ENCODE results near the gene NXPH4.

- TF ChIP-seq SIN3A (IDR thresholded peaks at IDR 0.05; ENCODE audit: low read depth): no peak
- TF ChIP-seq CTCF (IDR thresholded peaks at IDR 0.05 in 2 of 3, conservative IDR thresholded peaks at IDR 0.05 in 1 of 3; ENCODE audit: borderline replicate concordance in 1 of 3, insufficient read depth in 1 of 3, low read depth in 2 of 3, low read length in 2 of 3): no peak
- no peak for TF ChIP-seq ZFX (IDR thresholded peaks at IDR 0.05)
- no peak for TF ChIP-seq REST (IDR thresholded peaks at IDR 0.05; ENCODE audit: low read depth)
- no peak for TF ChIP-seq CBX3 (IDR thresholded peaks at IDR 0.05; ENCODE audit: low read depth)
- TF ChIP-seq EZH2 (IDR thresholded peaks at IDR 0.05): no peak
- TF ChIP-seq FOSL1 (IDR thresholded peaks at IDR 0.05; ENCODE audit: low read depth): no peak
- no peak for TF ChIP-seq YY1 (IDR thresholded peaks at IDR 0.05; ENCODE audit: extremely low read depth, insufficient replicate concordance, low read depth, low read length)
- no peak for TF ChIP-seq ZBTB33 (IDR thresholded peaks at IDR 0.05; ENCODE audit: extremely low read depth, insufficient replicate concordance, low read length)
- TF ChIP-seq ELF1 (IDR thresholded peaks at IDR 0.05; ENCODE audit: borderline replicate concordance, low read depth): no peak
- no peak for TF ChIP-seq POLR2A (IDR thresholded peaks at IDR 0.05; ENCODE audit: borderline replicate concordance, extremely low read depth, insufficient read depth, insufficient read length)
- TF ChIP-seq RAD21 (IDR thresholded peaks at IDR 0.05; ENCODE audit: low read depth): no peak
- no peak for TF ChIP-seq JUND (IDR thresholded peaks at IDR 0.05)
- no peak for TF ChIP-seq EZH2phosphoT487 (IDR thresholded peaks at IDR 0.05; ENCODE audit: borderline replicate concordance)
Measured at GRCh38 chr12:57191410-57191809, 25.2 kb upstream of the NXPH4 start.

Data from HCT116 (cell line).